ENCODE measurements around the gene ATP11B.

- TF ChIP-seq CTCF (IDR thresholded peaks at IDR 0.05) (no peak), POLR2A (IDR thresholded peaks at IDR 0.05) (no peak)
These were observed 119.2 kb downstream of the ATP11B start for GRCh38 chr3:182912474-182912873.

Data from thyroid gland (tissue), 4 donors.